NCI-H2107 treated with DMSO at 0.1 percent for 48 hours (cell line): Measurements from ENCODE around the gene GSTO2.

Experiments
- DNase-seq: peaks from one replicate; lab custom pipeline; 2025; ENCODE audit not compliant: unreplicated experiment; lab: John Stamatoyannopoulos, UW

The GSTO2 gene

DNA sequence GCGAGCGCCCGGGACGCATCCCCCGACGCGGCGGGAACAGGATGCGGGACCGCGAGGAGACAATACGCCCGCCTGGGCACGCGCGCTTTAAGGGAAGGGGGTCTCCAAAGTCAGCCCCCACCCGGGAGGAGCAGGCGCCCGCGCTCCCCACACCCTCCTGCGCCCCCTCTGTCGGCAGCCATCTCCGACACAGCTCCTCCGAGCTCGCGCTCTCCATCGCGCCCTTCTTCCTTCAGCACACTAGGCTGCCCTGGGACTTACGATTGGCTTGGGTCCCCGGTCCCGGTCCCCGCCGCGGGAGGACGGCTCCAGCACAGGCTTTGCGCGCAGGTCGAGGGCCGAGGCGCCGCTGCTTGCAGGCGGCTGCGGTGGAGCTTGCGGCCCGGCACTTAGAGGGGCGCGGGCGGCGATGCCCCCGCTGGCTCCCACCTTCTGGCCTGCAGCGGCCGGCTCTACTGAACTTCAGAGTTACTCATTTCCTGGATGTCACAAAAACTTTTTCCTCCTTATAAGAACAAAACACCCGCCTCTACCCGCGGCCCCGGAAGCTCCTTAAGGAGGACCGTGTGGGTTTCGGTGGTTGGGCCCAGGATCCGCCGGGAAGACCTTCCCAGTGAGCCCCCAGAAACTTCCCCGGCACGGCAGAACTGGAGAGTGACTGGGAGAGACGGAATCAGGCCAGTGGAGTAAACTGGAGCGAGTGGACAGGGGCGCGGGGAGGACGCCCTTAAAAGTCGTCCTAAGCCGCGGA is 69.2 kb downstream of the GSTO2 start, which contains the start of gene ITPRIP:
Gene ITPRIP (minus strand): TSS at position 481 of the 751 bp plus-strand sequence. CDS start 22,414 bp downstream, outside the sequence.
- no peak for DNase-seq

DNA sequence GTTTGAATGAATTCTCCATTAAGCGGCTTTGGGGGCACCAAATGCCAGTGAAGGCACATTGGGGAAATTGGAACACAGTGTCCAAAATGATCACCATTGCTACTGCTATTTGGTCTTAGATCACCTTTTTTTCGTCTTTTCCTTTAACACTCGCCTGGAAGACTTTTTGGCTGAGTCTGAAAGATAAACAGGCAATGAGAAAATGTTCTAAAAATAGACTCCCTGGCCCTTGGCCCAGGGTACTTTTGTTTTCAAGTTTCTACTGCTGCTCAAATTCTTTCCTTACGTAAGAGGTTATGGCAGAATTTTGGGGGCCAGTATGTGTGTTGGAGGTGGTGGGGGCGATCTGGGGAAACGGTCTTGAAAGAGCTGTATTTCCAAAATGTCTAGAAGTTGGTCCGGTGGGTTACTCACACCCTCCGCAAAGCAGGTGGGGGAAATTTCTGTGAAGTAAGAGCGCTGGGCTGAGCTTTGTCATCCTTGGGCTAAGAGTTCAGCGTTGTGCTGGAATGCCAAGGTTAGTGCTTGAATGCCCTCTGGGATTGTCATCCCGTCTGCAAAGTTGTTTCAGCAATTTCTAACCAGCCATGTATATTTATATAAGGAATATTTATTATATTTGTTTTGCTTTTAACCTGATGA is 70.6 kb downstream of the GSTO2 start:
- DNase-seq = no peak

DNA sequence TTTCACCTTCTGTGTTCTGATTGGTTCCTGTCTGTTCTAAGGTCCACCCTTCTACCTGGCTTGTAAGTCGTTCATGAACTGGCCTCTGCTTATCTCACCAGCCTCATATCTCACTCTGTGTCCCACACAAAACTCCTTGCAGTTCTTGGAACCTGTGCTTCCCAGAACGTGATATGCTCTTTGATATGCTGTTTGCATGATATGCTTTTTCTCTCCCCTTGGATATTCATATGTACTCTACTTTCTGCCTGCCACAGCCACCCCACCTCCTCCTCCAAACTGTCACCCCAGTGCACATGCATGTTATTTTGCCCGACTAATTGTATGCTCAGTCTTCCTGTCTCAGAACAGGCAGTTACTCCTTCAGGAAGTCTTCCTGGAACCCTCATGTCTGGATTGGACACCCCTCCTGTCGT is 71.1 kb downstream of the GSTO2 start:
- no peak for DNase-seq

DNA sequence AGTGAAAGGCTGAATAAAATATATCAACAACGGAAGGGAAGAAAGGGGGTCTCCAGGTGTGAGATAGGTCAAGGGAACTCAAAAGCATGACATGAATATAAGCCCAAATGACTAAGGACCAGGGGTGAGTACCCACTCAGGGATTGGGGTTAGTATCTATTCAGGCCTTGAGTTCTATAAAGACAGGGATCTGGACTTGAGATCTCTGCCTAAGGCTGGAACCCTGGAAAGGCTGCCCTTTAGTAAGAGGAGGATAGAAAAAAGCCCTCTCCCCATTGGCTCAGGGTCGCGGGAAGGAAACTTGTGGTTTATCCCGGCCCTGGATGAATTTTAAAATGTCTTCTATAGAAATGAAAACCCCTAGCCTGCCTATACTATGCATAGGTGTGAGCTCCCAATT is 71.7 kb downstream of the GSTO2 start:
- no peak for DNase-seq

DNA sequence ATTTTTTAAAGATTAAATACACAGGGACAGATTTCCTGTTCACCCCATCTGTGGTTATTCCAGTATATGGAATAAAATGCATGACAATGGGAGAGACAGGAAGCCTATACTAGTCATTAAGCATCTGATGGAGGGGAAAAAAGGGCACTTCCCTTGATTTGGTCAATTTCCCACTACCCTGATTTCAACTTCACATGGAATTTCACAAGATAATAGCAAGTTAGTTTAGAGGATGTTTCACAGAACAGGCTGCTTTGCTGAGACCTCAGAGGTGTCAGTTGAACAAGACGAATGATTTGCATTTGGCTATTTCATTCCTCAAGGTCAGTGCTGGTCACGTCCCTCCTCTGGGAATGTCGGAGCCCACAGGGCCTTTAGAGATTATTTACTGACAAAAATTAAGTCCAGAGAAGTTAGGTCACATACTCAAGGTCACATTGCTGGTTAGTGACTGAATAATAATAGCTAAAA is 74.0 kb downstream of the GSTO2 start:
- no peak for DNase-seq

DNA sequence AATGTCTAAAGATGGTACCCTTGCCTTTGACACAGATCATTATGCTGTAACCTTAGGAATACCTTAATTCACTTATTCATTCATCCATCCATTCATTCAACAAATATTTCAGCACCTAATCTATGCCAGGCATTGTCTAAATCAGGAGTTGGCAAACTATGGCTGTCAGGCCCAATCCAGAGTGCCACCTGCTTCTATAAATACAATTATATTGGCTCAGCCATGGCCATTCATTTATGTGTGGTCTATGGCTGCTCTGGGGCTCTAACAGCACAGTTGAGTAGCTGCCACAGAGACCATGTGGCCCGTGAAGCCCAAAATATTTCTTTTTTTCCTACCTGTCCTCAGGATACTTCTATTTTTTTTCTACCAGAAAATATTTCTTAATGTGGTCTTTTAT is 75.2 kb downstream of the GSTO2 start:
- DNase-seq = no peak

DNA sequence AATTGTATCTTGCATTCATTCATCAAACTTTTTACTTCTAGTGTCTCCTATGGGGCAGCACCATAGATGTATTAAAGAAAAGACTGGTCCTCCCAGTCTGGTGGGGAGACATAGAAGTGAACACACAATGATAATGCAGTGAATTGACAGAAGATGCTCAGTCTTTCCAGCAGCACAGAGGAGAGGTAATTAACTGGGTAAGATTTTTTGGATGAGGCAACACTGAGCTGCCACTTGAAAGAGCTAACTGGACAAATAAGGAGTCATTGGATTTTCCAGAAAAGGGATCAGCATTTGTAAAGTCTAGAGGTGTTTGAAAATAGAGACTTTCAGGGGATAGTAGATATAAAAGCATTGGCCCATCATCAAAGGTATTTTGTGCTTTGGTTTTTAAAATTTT is 76.5 kb downstream of the GSTO2 start:
- no peak for DNase-seq

DNA sequence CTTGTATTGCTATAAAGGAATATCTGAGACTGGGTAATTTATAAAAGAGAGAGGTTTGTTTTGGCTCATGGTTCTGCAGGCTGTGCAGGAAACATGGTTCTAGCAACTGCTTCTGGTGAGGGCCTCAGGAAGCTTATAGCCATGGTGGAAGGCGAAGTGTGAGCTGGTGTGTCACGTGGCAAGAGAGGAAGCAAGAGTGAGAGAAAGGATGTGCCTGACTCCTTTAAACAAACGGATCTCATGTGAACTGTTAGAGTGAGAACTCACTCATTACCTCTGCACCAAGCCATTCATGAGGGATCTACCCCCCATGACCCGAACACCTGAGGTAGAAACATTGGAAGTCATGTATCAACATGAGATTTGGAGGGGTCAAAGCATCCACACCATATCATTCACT is 77.0 kb downstream of the GSTO2 start:
- no peak for DNase-seq

DNA sequence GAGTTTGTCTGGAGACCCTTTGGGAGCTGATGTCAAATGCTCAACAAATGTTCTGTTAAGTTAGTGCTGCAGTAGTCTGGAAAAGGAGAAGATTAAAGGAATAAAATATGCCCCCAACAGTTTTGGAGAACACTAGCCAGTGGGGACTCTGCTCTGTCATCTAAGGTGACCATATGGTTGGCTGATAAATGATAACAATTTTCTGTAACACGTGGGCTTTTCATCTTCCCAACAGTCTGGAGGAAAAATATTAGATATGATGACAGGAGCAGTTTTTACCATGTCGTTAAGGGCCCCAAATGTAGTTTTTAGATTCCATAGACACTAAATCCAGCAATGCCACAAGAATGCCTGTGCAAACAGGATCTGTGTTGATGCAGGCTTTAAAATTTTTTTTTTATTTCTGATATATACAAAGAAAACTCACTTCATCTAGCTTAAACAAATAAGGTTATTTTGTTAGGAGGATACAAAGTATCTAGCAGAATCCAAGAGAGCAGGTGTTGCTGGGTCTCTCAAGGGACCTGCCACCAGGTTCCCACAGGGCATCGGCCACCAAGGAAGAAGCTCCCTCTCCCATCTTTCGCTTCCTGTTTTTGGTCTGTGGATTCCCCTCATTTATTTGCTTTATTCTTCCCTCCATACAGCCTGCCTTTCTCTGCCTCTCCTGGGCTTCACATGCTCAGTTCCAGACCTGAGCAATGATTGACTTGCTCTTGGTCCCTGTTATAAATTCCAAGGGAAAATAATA is 78.5 kb downstream of the GSTO2 start:
- DNase-seq = no peak

DNA sequence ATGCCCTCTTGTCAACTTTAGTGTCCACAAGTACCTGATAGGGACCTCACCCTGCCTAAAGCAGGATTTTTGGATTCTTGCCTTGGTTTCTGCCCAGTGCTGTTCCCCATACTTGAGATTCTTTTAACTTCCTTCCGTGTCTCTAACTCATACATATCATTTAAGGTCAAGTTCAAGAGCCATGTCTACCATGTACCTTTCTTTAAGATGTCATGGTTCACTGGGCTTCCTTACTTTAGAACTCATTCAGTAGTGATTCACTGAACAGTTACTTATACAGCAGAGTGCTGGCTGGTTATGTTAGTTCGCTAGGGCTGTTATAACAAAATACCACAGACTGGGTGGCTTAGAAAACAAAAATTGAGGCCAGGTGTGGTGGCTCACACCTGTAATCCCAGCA is 79.6 kb downstream of the GSTO2 start:
- no peak for DNase-seq

DNA sequence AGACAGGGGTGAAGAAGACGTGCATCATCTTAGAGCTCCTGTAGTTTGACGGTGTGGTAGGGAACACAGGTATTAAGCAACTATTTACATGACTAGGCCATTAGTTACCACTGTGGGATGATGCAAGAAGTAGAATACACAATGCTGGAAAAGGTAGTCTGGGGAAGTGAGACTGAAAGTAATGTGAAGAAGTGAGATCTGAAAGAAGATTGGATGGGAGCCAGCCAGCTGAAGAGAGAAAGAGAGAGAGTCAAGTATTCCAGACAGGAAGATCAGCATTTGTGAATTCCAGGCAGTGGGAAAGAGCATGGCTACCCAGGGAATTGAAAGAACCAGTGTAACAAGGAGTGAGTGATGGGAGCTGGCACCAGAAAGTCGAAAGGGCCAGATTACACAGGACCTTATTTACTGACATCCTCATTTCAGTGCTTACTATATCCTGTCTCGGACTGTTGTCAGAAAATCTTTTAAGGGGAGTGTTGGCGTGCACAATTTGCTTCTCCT is 80.7 kb downstream of the GSTO2 start:
- DNase-seq = no peak

DNA sequence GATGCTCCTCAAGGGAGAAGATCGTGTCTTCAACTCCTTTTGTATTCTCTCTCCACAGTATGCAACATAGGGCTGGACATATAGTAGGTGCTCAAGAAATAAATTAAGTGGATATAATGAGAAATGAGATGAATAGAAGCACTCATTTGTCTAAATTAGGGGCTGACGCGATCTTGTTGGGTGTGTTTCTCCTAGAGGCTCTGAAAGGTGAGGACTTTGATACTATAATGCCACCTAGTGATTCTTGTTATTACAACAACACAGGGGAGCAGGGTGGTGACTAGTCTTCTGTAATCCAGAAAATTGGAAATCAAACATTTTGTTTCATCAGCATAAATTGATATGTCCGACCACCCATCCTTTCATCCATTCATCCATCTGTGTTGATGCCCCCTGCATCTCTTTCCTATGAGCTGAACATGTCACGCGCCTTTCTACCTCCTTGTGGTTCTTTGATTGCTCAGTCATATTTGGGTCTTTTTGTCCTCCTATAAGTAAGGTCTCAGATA is 81.2 kb downstream of the GSTO2 start:
- DNase-seq = peak; percentile 57

DNA sequence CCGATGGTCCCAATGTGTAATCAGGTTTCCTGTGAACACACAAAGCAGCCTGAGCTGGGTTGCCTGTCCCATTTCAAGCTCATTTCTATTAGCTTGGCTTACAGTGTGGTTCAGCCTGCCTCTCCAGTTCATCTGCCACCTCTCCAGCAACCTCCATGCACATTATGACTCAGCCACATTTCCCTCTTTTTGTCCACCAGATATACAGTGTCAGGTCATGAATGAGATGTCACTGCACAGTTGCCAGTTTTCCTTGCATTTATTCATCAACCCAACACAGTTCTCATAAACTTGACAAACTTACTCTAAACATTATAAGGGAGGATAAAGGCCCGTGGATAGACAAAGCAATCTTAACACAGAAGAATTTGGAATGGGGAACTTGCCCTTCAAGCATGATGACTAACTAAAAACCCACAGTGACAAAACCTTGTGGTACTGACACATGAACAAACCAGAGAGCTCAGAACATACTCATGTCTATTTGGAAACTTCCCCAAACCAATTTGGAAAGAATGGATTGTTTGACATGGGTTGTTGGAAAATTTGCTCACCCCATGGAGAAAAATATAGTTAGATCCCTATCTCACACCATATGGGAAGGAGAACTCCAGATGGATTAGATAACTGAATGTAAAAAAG is 82.2 kb downstream of the GSTO2 start:
- no peak for DNase-seq

DNA sequence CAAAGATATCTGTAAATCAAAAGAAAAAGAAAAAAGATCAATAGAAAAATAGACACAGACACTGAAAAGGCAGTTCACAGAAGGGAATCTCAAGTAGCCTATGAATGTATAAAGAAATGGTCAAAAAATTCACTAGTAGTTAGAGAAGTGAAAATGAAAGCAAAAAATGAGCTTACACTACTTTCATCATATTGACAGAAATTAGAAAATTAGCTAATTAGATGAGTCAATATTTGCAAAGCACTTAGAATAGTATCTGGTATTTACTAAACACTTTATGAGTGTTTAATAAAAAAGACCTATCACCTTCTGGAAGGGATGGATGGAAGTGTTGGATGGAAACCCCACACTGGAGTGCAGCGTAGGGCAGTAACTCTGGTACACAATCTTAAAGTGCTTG is 82.9 kb downstream of the GSTO2 start:
- DNase-seq = no peak

DNA sequence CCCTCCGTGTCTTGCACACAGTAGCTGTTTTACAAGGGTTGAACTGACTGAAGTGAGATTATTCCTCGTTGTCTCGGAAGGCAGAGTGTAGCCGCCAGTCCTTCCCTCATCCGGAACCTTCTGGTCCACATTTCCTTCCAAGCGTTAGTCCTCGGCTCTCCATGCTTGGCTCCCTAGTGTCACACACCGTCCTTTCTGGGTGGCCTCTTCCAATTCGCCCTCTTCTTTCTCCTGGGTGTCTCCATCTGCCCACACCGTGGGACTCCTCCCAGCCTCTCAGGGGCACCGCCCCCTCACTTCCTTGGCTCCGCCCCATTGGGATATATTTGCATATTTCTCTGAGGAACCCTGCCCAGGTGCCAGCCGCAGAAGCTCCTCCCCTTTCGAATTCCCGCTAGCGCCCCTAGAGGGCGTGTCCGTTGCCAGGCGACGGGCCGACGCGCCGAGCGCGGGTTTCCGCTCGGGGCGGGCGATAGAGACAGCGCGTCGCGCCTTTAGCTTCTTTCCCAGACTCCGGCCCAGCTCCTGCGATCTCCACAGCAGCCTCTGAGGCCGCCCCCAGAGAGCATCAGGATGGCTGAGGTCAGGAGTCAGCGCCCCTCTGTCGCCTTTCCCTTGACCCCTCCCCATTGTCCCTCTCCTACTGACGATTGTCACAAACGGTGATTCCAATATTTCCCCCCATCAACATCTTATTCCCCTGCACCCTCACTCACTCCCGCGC is 84.5 kb downstream of the GSTO2 start, which contains the start of gene CFAP58:
Gene CFAP58 (plus strand): TSS at position 509 of the 724 bp plus-strand sequence. CDS start 65 bp downstream, at position 574.
- DNase-seq = peak; percentile 47
